DMS 273 (cell line): ENCODE results near the gene CENPX.

Experiments used
- DNase-seq: peaks from one replicate; lab custom pipeline; 2025; ENCODE audit not compliant: unreplicated experiment; lab: John Stamatoyannopoulos, UW

CENPX gene

GRCh38 chr17:82022310-82022980, at the start of gene CENPX:
Gene CENPX (minus strand): TSS chr17:82022878. CDS start chr17:82022861, 17 bp downstream.
- peak; percentile 66 for DNase-seq

- no peak for DNase-seq
Observed at GRCh38 chr17:82070611-82071010, 47.9 kb upstream of the CENPX start.

GRCh38 chr17:82065638-82066303, 43.1 kb upstream of the CENPX start, which contains the start of gene DUS1L:
Gene DUS1L (minus strand): TSS chr17:82065804. CDS start chr17:82065059, 745 bp downstream.
- peak; percentile 83 for DNase-seq

- peak; percentile 73 for DNase-seq
Observed at GRCh38 chr17:82065193-82065637, 42.5 kb upstream of the CENPX start.

- DNase-seq, result no peak
Observed at GRCh38 chr17:82064433-82065192, 41.9 kb upstream of the CENPX start.

GRCh38 chr17:82063424-82064415, 41.0 kb upstream of the CENPX start:
- DNase-seq, result no peak

- DNase-seq, result no peak
Observed at GRCh38 chr17:82062984-82063368, 40.3 kb upstream of the CENPX start.

GRCh38 chr17:82062076-82062983, 39.7 kb upstream of the CENPX start:
- DNase-seq, result no peak

GRCh38 chr17:82061047-82061925, 38.6 kb upstream of the CENPX start:
- no peak for DNase-seq

GRCh38 chr17:82060614-82061013, 37.9 kb upstream of the CENPX start:
- DNase-seq, result no peak

GRCh38 chr17:82060001-82060380, 37.3 kb upstream of the CENPX start:
- no peak for DNase-seq

- peak; percentile 58 for DNase-seq
Observed at GRCh38 chr17:82059272-82060000, 36.8 kb upstream of the CENPX start.

- no peak for DNase-seq
Observed at GRCh38 chr17:82058855-82059249, 36.2 kb upstream of the CENPX start.

- DNase-seq, result peak; percentile 56
Observed at GRCh38 chr17:82058230-82058854, 35.7 kb upstream of the CENPX start.

GRCh38 chr17:82056729-82057621, 34.3 kb upstream of the CENPX start:
- DNase-seq, result no peak

- no peak for DNase-seq
Observed at GRCh38 chr17:82055965-82056728, 33.5 kb upstream of the CENPX start.
